Neural progenitor cell (in vitro differentiated cells): ENCODE data around the gene ELF5. TPM values are rescaled to one million over a fixed set of nuclear protein-coding genes. Genes with fewer than 3 reads are reported as not detected.

ENCODE experiments used
- DNase-seq: peaks from one replicate; pipeline ENCODE4 v3.0.0-alpha.2; 2016; ENCODE audit warnings: low spot score
- H2AFZ ChIP-seq: fragments of 200-600 bp; sonication (generic); replicated peaks from 2 replicates; pipeline ENCODE4 v1.6.1; 2016; ENCODE audit warnings: antibody characterized with exemption
- H3F3A ChIP-seq: fragments of 200-600 bp; sonication (generic); 2 replicates; pipeline ENCODE4 v1.6.1; 2016; ENCODE audit warnings: antibody characterized with exemption, low read depth
- H3K27ac ChIP-seq: fragments of 200-600 bp; sonication (generic); 2 replicates; pipeline ENCODE4 v1.5.1; 2016; ENCODE audit warnings: mild to moderate bottlenecking
- H3K27me3 ChIP-seq: fragments of 200-600 bp; sonication (generic); 2 replicates; pipeline ENCODE4 v1.6.1; 2016; ENCODE audit warnings: mild to moderate bottlenecking, moderate library complexity
- H3K36me3 ChIP-seq: fragments of 200-600 bp; sonication (generic); 2 replicates; pipeline ENCODE4 v1.5.1; 2016
- H3K4me1 ChIP-seq: fragments of 200-600 bp; sonication (generic); 2 replicates; pipeline ENCODE4 v1.6.1; 2016; ENCODE audit warnings: mixed run types
- H3K4me2 ChIP-seq: fragments of 200-600 bp; sonication (generic); 2 replicates; pipeline ENCODE4 v1.6.1; 2016
- H3K4me3 ChIP-seq: fragments of 200-600 bp; sonication (generic); 2 replicates; pipeline ENCODE4 v1.5.1; 2016
- H3K79me2 ChIP-seq: fragments of 200-600 bp; sonication (generic); 2 replicates; pipeline ENCODE4 v1.6.1; 2016; ENCODE audit warnings: low read depth
- H3K9ac ChIP-seq: fragments of 200-600 bp; sonication (generic); 2 replicates; pipeline ENCODE4 v1.6.1; 2016
- H3K9me3 ChIP-seq: fragments of 200-600 bp; sonication (generic); 2 replicates; pipeline ENCODE4 v1.5.1; 2016; ENCODE audit warnings: low read depth
- H4K20me1 ChIP-seq: fragments of 200-600 bp; sonication (generic); 2 replicates; pipeline ENCODE4 v1.6.1; 2016; ENCODE audit warnings: low read depth
- H3K27ac Mint-ChIP-seq: 3 replicates; pipeline ENCODE4 v1.8.0; 2021; ENCODE audit warnings: mixed read lengths
- H3K27me3 Mint-ChIP-seq: 2 replicates; pipeline ENCODE4 v1.8.0; 2022; ENCODE audit warnings: low read depth, mild to moderate bottlenecking, inconsistent platforms, moderate library complexity, mixed read lengths; ENCODE audit not compliant: insufficient read depth
- H3K36me3 Mint-ChIP-seq: 3 replicates; pipeline ENCODE4 v1.8.0; 2021; ENCODE audit warnings: mixed read lengths
- H3K4me1 Mint-ChIP-seq: 3 replicates; pipeline ENCODE4 v1.8.0; 2021; ENCODE audit warnings: mixed read lengths
- H3K4me3 Mint-ChIP-seq: 3 replicates; pipeline ENCODE4 v1.8.0; 2021; ENCODE audit warnings: mild to moderate bottlenecking, moderate library complexity, mixed read lengths
- H3K9me3 Mint-ChIP-seq: 3 replicates; pipeline ENCODE4 v1.8.0; 2020; ENCODE audit warnings: mixed read lengths
- CTCF ChIP-seq: fragments of 200-600 bp; sonication (generic); IDR thresholded peaks from 2 replicates; pipeline ENCODE4 v1.5.1; 2017; ENCODE audit warnings: antibody characterized with exemption, mild to moderate bottlenecking
- EZH2 ChIP-seq: fragments of 200-600 bp; sonication (generic); IDR thresholded peaks from 2 replicates; pipeline ENCODE4 v1.6.1; 2017; ENCODE audit warnings: antibody characterized with exemption, mild to moderate bottlenecking, moderate library complexity
- EZH2phosphoT487 ChIP-seq: fragments of 200-600 bp; sonication (generic); IDR thresholded peaks from 2 replicates; pipeline ENCODE4 v1.6.1; 2017; ENCODE audit warnings: antibody characterized with exemption
- total RNA-seq: library from RNA; depleted of rRNA; stranded (reverse); fragments of >200 nt; gene quantifications from 2 replicates; pipeline ENCODE4 v1.2.3, GENCODE V29; 2015; ENCODE audit warnings: low replicate concordance

Gene ELF5
- total RNA-seq, 1 donor from 2014 or later: not detected

GRCh38 chr11:34524696-34525095 lies 11.1 kb upstream of the ELF5 start:
- Histone ChIP-seq H3F3A (no peaks in the 10 kb centered on the region), H4K20me1 (no peaks in the 10 kb centered on the region), H3K4me2 (no peak overlapping the region), H3K9ac (no peak overlapping the region), H3K4me1 (no peaks in the 10 kb centered on the region), H2AFZ (no peak overlapping the region), H3K9me3 (no peaks in the 10 kb centered on the region), H3K27ac (no peak overlapping the region), H3K4me3 (no peak overlapping the region), H3K79me2 (no peaks in the 10 kb centered on the region), H3K36me3 (no peaks in the 10 kb centered on the region), H3K27me3 (no peaks in the 10 kb centered on the region)
- no peaks in the 10 kb centered on the region for H3K4me1 Mint-ChIP-seq
- H3K4me3 Mint-ChIP-seq: no peak overlapping the region
- no peak for DNase-seq
- TF ChIP-seq EZH2phosphoT487 (no peak), CTCF (no peak), EZH2 (no peak)
- no peak overlapping the region for H3K27ac Mint-ChIP-seq
- H3K36me3 Mint-ChIP-seq: no peaks in the 10 kb centered on the region
- no peaks in the 10 kb centered on the region for H3K9me3 Mint-ChIP-seq
- H3K27me3 Mint-ChIP-seq: peaks cover 7% of the 10 kb centered on the region

GRCh38 chr11:34523053-34523452 lies 9.5 kb upstream of the ELF5 start:
- Mint-ChIP-seq H3K27me3 (peaks cover 9% of the 10 kb centered on the region), H3K4me3 (no peak overlapping the region), H3K9me3 (no peaks in the 10 kb centered on the region), H3K4me1 (no peaks in the 10 kb centered on the region), H3K27ac (no peak overlapping the region), H3K36me3 (no peaks in the 10 kb centered on the region)
- H3K79me2 ChIP-seq: no peaks in the 10 kb centered on the region
- no peaks in the 10 kb centered on the region for H3K36me3 ChIP-seq
- no peak overlapping the region for H3K9ac ChIP-seq
- no peaks in the 10 kb centered on the region for H4K20me1 ChIP-seq
- TF ChIP-seq CTCF: no peak
- TF ChIP-seq EZH2: no peak
- TF ChIP-seq EZH2phosphoT487: no peak
- DNase-seq: no peak
- H2AFZ ChIP-seq: no peak overlapping the region
- H3K4me2 ChIP-seq: no peak overlapping the region
- H3K9me3 ChIP-seq: no peaks in the 10 kb centered on the region
- no peak overlapping the region for H3K4me3 ChIP-seq
- H3F3A ChIP-seq: no peaks in the 10 kb centered on the region
- no peaks in the 10 kb centered on the region for H3K4me1 ChIP-seq
- no peak overlapping the region for H3K27ac ChIP-seq
- no peaks in the 10 kb centered on the region for H3K27me3 ChIP-seq

GRCh38 chr11:34522188-34522587 lies 8.6 kb upstream of the ELF5 start:
- no peaks in the 10 kb centered on the region for H3K4me1 ChIP-seq
- H3K27ac ChIP-seq: no peak overlapping the region
- no peaks in the 10 kb centered on the region for H3K79me2 ChIP-seq
- H3K27ac Mint-ChIP-seq: no peak overlapping the region
- no peaks in the 10 kb centered on the region for H3F3A ChIP-seq
- DNase-seq: no peak
- H3K36me3 Mint-ChIP-seq: no peaks in the 10 kb centered on the region
- H2AFZ ChIP-seq: no peak overlapping the region
- H3K27me3 Mint-ChIP-seq: peaks cover 9% of the 10 kb centered on the region
- no peak overlapping the region for H3K4me3 Mint-ChIP-seq
- no peak overlapping the region for H3K9ac ChIP-seq
- no peak for TF ChIP-seq EZH2phosphoT487
- no peak for TF ChIP-seq EZH2
- TF ChIP-seq CTCF: no peak
- H3K9me3 Mint-ChIP-seq: no peaks in the 10 kb centered on the region
- H3K4me2 ChIP-seq: no peak overlapping the region
- no peaks in the 10 kb centered on the region for H3K27me3 ChIP-seq
- H4K20me1 ChIP-seq: no peaks in the 10 kb centered on the region
- no peak overlapping the region for H3K4me3 ChIP-seq
- H3K36me3 ChIP-seq: no peaks in the 10 kb centered on the region
- no peaks in the 10 kb centered on the region for H3K9me3 ChIP-seq
- no peaks in the 10 kb centered on the region for H3K4me1 Mint-ChIP-seq

- no peaks in the 10 kb centered on the region for H3K4me1 Mint-ChIP-seq
- Histone ChIP-seq H3K27me3 (no peaks in the 10 kb centered on the region), H3K4me3 (no peak overlapping the region), H4K20me1 (no peaks in the 10 kb centered on the region), H3K4me2 (no peak overlapping the region), H2AFZ (no peak overlapping the region), H3K9ac (no peak overlapping the region), H3K4me1 (no peaks in the 10 kb centered on the region), H3K79me2 (no peaks in the 10 kb centered on the region), H3K9me3 (no peaks in the 10 kb centered on the region), H3K27ac (no peak overlapping the region), H3K36me3 (no peaks in the 10 kb centered on the region), H3F3A (no peaks in the 10 kb centered on the region)
- DNase-seq: no peak
- no peaks in the 10 kb centered on the region for H3K36me3 Mint-ChIP-seq
- H3K4me3 Mint-ChIP-seq: no peak overlapping the region
- peaks cover 9% of the 10 kb centered on the region for H3K27me3 Mint-ChIP-seq
- TF ChIP-seq EZH2phosphoT487 (no peak), CTCF (no peak), EZH2 (no peak)
- H3K27ac Mint-ChIP-seq: no peak overlapping the region
- no peaks in the 10 kb centered on the region for H3K9me3 Mint-ChIP-seq
Observed at GRCh38 chr11:34521265-34521664, 7.7 kb upstream of the ELF5 start.
